Measurements from ENCODE around the gene TXNDC11.

- TF ChIP-seq CTCF (IDR thresholded peaks at IDR 0.05) = no peak
- no peak for TF ChIP-seq POLR2A (IDR thresholded peaks at IDR 0.05)
Observed at GRCh38 chr16:11735787-11736186, 6.9 kb downstream of the TXNDC11 start.

Measured in breast epithelium (tissue), 3 donors.